Lower leg skin (tissue), 3 donors: ENCODE results near the gene BICD2.

Experiments used
- POLR2A ChIP-seq, 2 donors: fragments of 450-650 bp; IDR thresholded peaks; one replicate each; pipeline ENCODE4 v1.6.1; 2016 to 2017; ENCODE audit warnings: antibody characterized with exemption in 2 of 2, mild to moderate bottlenecking in 1 of 2, moderate library complexity in 1 of 2
- TF ChIP-seq, protein P1 (sequence below), 3 donors: fragments of 450-650 bp; IDR thresholded peaks; one replicate each; pipeline ENCODE4 v1.5.1; 2016; ENCODE audit warnings: antibody characterized with exemption in 3 of 3, mild to moderate bottlenecking in 3 of 3, moderate library complexity in 2 of 3

GRCh38 chr9:92661743-92662142 is 102.9 kb downstream of the BICD2 start:
- TF ChIP-seq, protein P1, sequence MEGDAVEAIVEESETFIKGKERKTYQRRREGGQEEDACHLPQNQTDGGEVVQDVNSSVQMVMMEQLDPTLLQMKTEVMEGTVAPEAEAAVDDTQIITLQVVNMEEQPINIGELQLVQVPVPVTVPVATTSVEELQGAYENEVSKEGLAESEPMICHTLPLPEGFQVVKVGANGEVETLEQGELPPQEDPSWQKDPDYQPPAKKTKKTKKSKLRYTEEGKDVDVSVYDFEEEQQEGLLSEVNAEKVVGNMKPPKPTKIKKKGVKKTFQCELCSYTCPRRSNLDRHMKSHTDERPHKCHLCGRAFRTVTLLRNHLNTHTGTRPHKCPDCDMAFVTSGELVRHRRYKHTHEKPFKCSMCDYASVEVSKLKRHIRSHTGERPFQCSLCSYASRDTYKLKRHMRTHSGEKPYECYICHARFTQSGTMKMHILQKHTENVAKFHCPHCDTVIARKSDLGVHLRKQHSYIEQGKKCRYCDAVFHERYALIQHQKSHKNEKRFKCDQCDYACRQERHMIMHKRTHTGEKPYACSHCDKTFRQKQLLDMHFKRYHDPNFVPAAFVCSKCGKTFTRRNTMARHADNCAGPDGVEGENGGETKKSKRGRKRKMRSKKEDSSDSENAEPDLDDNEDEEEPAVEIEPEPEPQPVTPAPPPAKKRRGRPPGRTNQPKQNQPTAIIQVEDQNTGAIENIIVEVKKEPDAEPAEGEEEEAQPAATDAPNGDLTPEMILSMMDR (IDR thresholded peaks at IDR 0.05): no peak
- TF ChIP-seq POLR2A (IDR thresholded peaks at IDR 0.05): no peak
